Left renal pelvis (tissue), 4 donors: ENCODE measurements around the gene TXNL4A. TPM values are rescaled to one million over a fixed set of nuclear protein-coding genes. Genes with fewer than 3 reads are reported as not detected.

Experiments
- DNase-seq, 4 donors: peaks; one replicate each; pipeline ENCODE4 v3.0.0-alpha.2; 2013; ENCODE audit warnings: low read depth in 4 of 4, low spot score in 3 of 4
- polyA plus RNA-seq, 4 donors: library from polyadenylated mRNA; unstranded; fragments of 120-200 nt; gene quantifications; one replicate each; pipeline ENCODE4 v1.2.1, GENCODE V29; 2013; ENCODE audit not compliant: insufficient read length in 4 of 4

TXNL4A gene
- polyA plus RNA-seq, 4 donors, result 73.3 to 97.3 (median 92.0) TPM

GRCh38 chr18:79950515-79951341 lies 37.6 kb downstream of the TXNL4A start:
- DNase-seq, result no peak

- no peak for DNase-seq
These were observed 38.5 kb downstream of the TXNL4A start for GRCh38 chr18:79949697-79950487.

- no peak for DNase-seq
These were observed 39.5 kb downstream of the TXNL4A start for GRCh38 chr18:79948719-79949411.

GRCh38 chr18:79947881-79948610 lies 40.3 kb downstream of the TXNL4A start:
- no peak for DNase-seq

- no peak for DNase-seq
These were observed 41.2 kb downstream of the TXNL4A start for GRCh38 chr18:79947054-79947755.

- DNase-seq, result no peak
These were observed 43.0 kb downstream of the TXNL4A start for GRCh38 chr18:79945118-79946042.

GRCh38 chr18:79944746-79945117 lies 43.6 kb downstream of the TXNL4A start:
- no peak for DNase-seq

GRCh38 chr18:79944126-79944731 lies 44.1 kb downstream of the TXNL4A start:
- DNase-seq, result no peak

GRCh38 chr18:79943608-79944125 lies 44.7 kb downstream of the TXNL4A start:
- DNase-seq, result no peak

GRCh38 chr18:79942786-79943607 lies 45.4 kb downstream of the TXNL4A start:
- no peak for DNase-seq

GRCh38 chr18:79942211-79942610 lies 46.2 kb downstream of the TXNL4A start:
- no peak for DNase-seq

GRCh38 chr18:79941473-79942119 lies 46.8 kb downstream of the TXNL4A start:
- DNase-seq, result no peak

- no peak for DNase-seq
These were observed 47.4 kb downstream of the TXNL4A start for GRCh38 chr18:79940814-79941472.

- no peak for DNase-seq
These were observed 48.1 kb downstream of the TXNL4A start for GRCh38 chr18:79940126-79940813.

- DNase-seq, result no peak
These were observed 49.3 kb downstream of the TXNL4A start for GRCh38 chr18:79939096-79939495.

- no peak for DNase-seq
These were observed 50.2 kb downstream of the TXNL4A start for GRCh38 chr18:79938196-79938595.
